HG02981 (cell line): ENCODE results near the gene RASGRP3.

ENCODE experiments used
- ATAC-seq: cut with Tn5 transposase; IDR thresholded peaks from one replicate; pipeline ENCODE4 v1.9.1; 2021; ENCODE audit warnings: mild to moderate bottlenecking, moderate library complexity; ENCODE audit not compliant: unreplicated experiment

RASGRP3 gene

GRCh38 chr2:33614190-33614589 is 137.7 kb downstream of the RASGRP3 start:
- no peak for ATAC-seq
